Hematopoietic multipotent progenitor cell treated with erythropoietin and hydrocortisone succinate and interleukin-3 and kit ligand, for 17 days (in vitro differentiated cells): ENCODE data around the gene LIN52.
"Not testable (repeated sequence)": the region's sequence is repeated elsewhere in the genome, so short reads cannot be mapped to it uniquely, and the experiment has no call there.

Experiments used
- DNase-seq: peaks from one replicate; pipeline ENCODE4 v3.0.0-alpha.2; 2015; ENCODE audit warnings: low spot score

Gene LIN52

GRCh38 chr14:74109369-74109768 is 24.6 kb downstream of the LIN52 start:
- DNase-seq = no peak

GRCh38 chr14:74111395-74112216 is 26.9 kb downstream of the LIN52 start:
- DNase-seq = peak; percentile 74

GRCh38 chr14:74125487-74125886 is 40.7 kb downstream of the LIN52 start:
- not testable (repeated sequence) for DNase-seq

GRCh38 chr14:74126315-74127013 is 41.7 kb downstream of the LIN52 start:
- DNase-seq = no peak

GRCh38 chr14:74127634-74128033 is 42.9 kb downstream of the LIN52 start:
- no peak for DNase-seq

GRCh38 chr14:74133833-74134481 is 49.2 kb downstream of the LIN52 start:
- peak; percentile 61 for DNase-seq

GRCh38 chr14:74134484-74134883 is 49.7 kb downstream of the LIN52 start:
- DNase-seq = no peak

- DNase-seq = no peak
These were observed 50.7 kb downstream of the LIN52 start for GRCh38 chr14:74135426-74135825.

- no peak for DNase-seq
These were observed 55.7 kb downstream of the LIN52 start for GRCh38 chr14:74140374-74140850.

GRCh38 chr14:74141703-74142102 is 56.9 kb downstream of the LIN52 start:
- DNase-seq = no peak

GRCh38 chr14:74142523-74142922 is 57.8 kb downstream of the LIN52 start:
- no peak for DNase-seq

- DNase-seq = no peak
These were observed 60.0 kb downstream of the LIN52 start for GRCh38 chr14:74144789-74145188.

GRCh38 chr14:74147571-74147970 is 62.8 kb downstream of the LIN52 start:
- no peak for DNase-seq

GRCh38 chr14:74148705-74149104 is 63.9 kb downstream of the LIN52 start:
- DNase-seq = no peak

GRCh38 chr14:74155287-74155686 is 70.5 kb downstream of the LIN52 start:
- no peak for DNase-seq

GRCh38 chr14:74155749-74156148 is 71.0 kb downstream of the LIN52 start:
- DNase-seq = no peak

GRCh38 chr14:74160763-74161162 is 76.0 kb downstream of the LIN52 start:
- no peak for DNase-seq

GRCh38 chr14:74161526-74162158 is 76.9 kb downstream of the LIN52 start:
- no peak for DNase-seq

- no peak for DNase-seq
These were observed 85.2 kb downstream of the LIN52 start for GRCh38 chr14:74169906-74170305.

GRCh38 chr14:74176400-74176793 is 91.6 kb downstream of the LIN52 start:
- no peak for DNase-seq

GRCh38 chr14:74179856-74180255 is 95.1 kb downstream of the LIN52 start:
- DNase-seq = no peak

- DNase-seq = no peak
These were observed 106.3 kb downstream of the LIN52 start for GRCh38 chr14:74190927-74191575.
